ENCODE data around the gene TENT5C. TPM values are rescaled to one million over a fixed set of nuclear protein-coding genes. Genes with fewer than 3 reads are reported as not detected.

The TENT5C gene
- total RNA-seq, 1 experiment from 2014 or later = 1.4 TPM

DNA sequence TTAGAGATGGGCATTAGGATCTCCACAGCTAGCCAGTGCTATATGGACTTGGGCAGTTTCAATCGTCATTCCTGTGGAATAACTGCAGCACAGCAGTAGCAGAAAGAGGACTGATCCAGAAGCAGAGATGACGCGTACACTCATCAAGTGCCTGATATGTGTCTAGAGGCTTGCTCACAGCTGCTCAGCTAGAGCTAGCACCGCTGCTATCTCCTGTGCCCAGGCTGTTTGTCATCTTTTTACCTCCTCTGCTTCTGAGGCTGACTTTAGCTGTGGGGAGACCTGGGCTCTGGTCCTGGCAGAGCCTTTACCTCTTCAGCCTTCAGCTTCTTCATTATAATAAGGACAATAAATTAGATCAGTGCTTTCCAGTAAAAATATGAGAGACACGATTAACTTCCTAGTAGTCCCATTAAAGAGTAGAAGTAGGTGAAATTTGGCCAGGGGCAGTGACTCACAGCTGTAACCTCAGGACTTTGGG lies 5.3 kb downstream of the TENT5C start:
- H3K79me2 ChIP-seq (ENCODE audit: insufficient read depth, low read length) = no peaks in the 10 kb centered on the region
- no peaks in the 10 kb centered on the region for H3K36me3 ChIP-seq (ENCODE audit: control insufficient read depth in 1 of 2, insufficient read depth in 2 of 2, low read length in 2 of 2)
- DNase-seq (ENCODE audit: low read depth, low spot score) (no peak), ATAC-seq (no peak)
- no peak overlapping the region for H3K9ac ChIP-seq (ENCODE audit: low read length)
- H3K9me2 ChIP-seq (ENCODE audit: insufficient read depth) = no peaks in the 10 kb centered on the region
- no peak overlapping the region for H3K4me3 ChIP-seq (replicated peaks in 1 of 2; ENCODE audit: low read depth in 1 of 2, low read length in 2 of 2)
- ChIA-PET RAD21 (ENCODE audit: low non-redundant PET in 1 of 2, low total read pairs in 2 of 2, uncharacterized antibody in 2 of 2, unreplicated experiment in 2 of 2) (no interaction called here), POLR2A (no interaction called here), CTCF (no interaction called here)
- H3K27me3 ChIP-seq (ENCODE audit: insufficient read depth, low read length) = no peaks in the 10 kb centered on the region; the same call in 1 of the 2 replicates
- no peaks in the 10 kb centered on the region for H3K9me3 ChIP-seq (ENCODE audit: control insufficient read depth in 1 of 2, insufficient read depth in 1 of 2, low read depth in 1 of 2, low read length in 2 of 2)
- H2AFZ ChIP-seq (ENCODE audit: low read depth, low read length, poor library complexity, severe bottlenecking) = no peak overlapping the region
- H4K20me1 ChIP-seq (ENCODE audit: insufficient read depth) = no peaks in the 10 kb centered on the region
- intact Hi-C loops (cut with micrococcal nuclease) = no loop called here
- H3K4me2 ChIP-seq (ENCODE audit: low read length) = no peak overlapping the region
- peaks cover 9 to 21% of the 10 kb centered on the region in 2 experiments; a peak in 3 of 4 replicates for H3K4me1 ChIP-seq (ENCODE audit: control insufficient read depth in 1 of 2, insufficient read depth in 2 of 2, low read length in 2 of 2)
- TF ChIP-seq EZH2 (IDR thresholded peaks at IDR 0.05) (no peak), ZNF274 (IDR thresholded peaks at IDR 0.05; ENCODE audit: low read depth, low read length) (no peak), POLR2A (IDR thresholded peaks at IDR 0.05; ENCODE audit: borderline replicate concordance, extremely low read depth, insufficient read depth, insufficient read length) (no peak), POLR2AphosphoS5 (IDR thresholded peaks at IDR 0.05; ENCODE audit: low read depth, low read length) (no peak), CBX3 (IDR thresholded peaks at IDR 0.05; ENCODE audit: low read depth) (no peak), ELF1 (IDR thresholded peaks at IDR 0.05; ENCODE audit: borderline replicate concordance, low read depth) (no peak)
- TF ChIP-seq, protein P1, sequence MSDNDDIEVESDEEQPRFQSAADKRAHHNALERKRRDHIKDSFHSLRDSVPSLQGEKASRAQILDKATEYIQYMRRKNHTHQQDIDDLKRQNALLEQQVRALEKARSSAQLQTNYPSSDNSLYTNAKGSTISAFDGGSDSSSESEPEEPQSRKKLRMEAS (IDR thresholded peaks at IDR 0.05) = no peak
- TF ChIP-seq, protein P2, sequence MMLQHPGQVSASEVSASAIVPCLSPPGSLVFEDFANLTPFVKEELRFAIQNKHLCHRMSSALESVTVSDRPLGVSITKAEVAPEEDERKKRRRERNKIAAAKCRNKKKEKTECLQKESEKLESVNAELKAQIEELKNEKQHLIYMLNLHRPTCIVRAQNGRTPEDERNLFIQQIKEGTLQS (IDR thresholded peaks at IDR 0.05) = no peak
- TF ChIP-seq, protein P3, sequence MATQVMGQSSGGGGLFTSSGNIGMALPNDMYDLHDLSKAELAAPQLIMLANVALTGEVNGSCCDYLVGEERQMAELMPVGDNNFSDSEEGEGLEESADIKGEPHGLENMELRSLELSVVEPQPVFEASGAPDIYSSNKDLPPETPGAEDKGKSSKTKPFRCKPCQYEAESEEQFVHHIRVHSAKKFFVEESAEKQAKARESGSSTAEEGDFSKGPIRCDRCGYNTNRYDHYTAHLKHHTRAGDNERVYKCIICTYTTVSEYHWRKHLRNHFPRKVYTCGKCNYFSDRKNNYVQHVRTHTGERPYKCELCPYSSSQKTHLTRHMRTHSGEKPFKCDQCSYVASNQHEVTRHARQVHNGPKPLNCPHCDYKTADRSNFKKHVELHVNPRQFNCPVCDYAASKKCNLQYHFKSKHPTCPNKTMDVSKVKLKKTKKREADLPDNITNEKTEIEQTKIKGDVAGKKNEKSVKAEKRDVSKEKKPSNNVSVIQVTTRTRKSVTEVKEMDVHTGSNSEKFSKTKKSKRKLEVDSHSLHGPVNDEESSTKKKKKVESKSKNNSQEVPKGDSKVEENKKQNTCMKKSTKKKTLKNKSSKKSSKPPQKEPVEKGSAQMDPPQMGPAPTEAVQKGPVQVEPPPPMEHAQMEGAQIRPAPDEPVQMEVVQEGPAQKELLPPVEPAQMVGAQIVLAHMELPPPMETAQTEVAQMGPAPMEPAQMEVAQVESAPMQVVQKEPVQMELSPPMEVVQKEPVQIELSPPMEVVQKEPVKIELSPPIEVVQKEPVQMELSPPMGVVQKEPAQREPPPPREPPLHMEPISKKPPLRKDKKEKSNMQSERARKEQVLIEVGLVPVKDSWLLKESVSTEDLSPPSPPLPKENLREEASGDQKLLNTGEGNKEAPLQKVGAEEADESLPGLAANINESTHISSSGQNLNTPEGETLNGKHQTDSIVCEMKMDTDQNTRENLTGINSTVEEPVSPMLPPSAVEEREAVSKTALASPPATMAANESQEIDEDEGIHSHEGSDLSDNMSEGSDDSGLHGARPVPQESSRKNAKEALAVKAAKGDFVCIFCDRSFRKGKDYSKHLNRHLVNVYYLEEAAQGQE (IDR thresholded peaks at IDR 0.05; ENCODE audit: low read depth) = no peak
- H3K27ac ChIP-seq (ENCODE audit: low read depth, low read length) = no peak overlapping the region
- no TSS peak for BruUV-seq (replicated peaks)
